Frontal cortex (tissue), 4 donors: ENCODE results near the gene PYGL. TPM values are rescaled to one million over a fixed set of nuclear protein-coding genes. Genes with fewer than 3 reads are reported as not detected.
"Not testable (repeated sequence)": the region's sequence is repeated elsewhere in the genome, so short reads cannot be mapped to it uniquely, and the experiment has no call there.

Experiments used
- DNase-seq, 2 donors: peaks; one replicate each; pipeline ENCODE4 v3.0.0; 2012; ENCODE audit warnings: low spot score in 2 of 2
- FAIRE-seq: peaks from 2 replicates; lab custom pipeline; 2012; peaks lifted over from hg19 to GRCh38; lab: Jason Lieb, UNC
- total RNA-seq: library from RNA; depleted of rRNA; stranded (reverse); fragments of >200 nt; gene quantifications from one replicate; pipeline ENCODE4 v1.2.3, GENCODE V29; 2014
- donor health status: control.
- donor health status: control.
- donor health status: control.

Gene PYGL
- total RNA-seq, 1 donor from 2014 or later, result 4.5 TPM

- DNase-seq, FAIRE-seq: not testable (repeated sequence)
Measured at GRCh38 chr14:50956421-50956820, 12.1 kb upstream of the PYGL start.

- FAIRE-seq, result no peak
Measured at GRCh38 chr14:50955373-50956043, 11.2 kb upstream of the PYGL start.

DNA sequence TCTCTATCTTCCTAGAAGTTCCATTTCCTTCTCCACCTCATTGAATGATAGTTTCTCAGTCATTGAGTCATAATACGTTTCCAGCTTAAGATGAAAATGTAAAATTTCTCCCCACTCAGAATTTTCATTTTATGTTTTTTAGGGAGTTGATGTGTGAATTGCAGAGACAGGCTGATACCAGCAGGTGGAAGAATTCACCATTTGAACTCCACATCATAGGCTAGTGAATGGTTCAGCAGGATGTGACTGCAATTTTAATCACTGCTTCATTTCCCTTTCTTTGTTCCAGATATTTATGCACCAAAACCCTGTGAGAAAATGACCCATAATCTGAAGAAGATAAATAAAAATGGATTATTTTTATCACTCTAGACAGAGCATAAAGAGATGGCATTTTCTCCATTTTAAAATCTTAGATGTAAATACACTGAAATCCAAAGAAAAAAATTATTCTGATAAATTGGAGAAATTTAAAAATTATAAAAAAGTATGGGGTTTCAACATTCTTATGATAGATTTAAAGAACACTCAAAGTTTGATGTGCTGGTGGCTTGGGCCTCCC lies 10.6 kb upstream of the PYGL start:
- FAIRE-seq, result peak; percentile 92

More at GRCh38 chr14:50955373-50956043, 11.2 kb upstream of the PYGL start:
- DNase-seq, result peak in 1 of 2 donors; percentile 52

GRCh38 chr14:50953502-50953901 lies 9.2 kb upstream of the PYGL start:
- FAIRE-seq, result no peak
- no peak for DNase-seq

More for the DNA sequence above, 10.6 kb upstream of the PYGL start:
- peak; percentile 72 to 75 for DNase-seq

- FAIRE-seq (no peak), DNase-seq (no peak)
Measured at GRCh38 chr14:50951032-50951431, 6.7 kb upstream of the PYGL start.

DNA sequence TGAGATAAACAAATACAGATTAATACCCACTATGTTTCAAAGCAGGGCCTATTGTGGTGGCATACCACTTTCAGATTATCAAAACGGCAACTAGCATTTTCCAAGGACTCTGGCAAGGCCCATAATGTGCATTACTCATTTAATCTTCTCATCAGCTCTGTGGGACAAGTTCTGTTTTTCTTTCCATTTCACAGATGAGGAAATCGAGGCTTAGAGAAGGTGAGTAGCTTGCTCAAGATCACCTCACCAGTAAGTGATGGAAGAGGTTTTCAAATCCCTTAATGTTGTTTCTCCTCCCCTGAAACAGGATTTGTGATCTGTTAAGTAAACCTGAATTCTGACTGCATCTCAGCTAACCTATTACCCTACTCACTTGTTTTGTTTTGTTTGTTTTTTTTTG lies 3.9 kb upstream of the PYGL start:
- DNase-seq (no peak), FAIRE-seq (no peak)

DNA sequence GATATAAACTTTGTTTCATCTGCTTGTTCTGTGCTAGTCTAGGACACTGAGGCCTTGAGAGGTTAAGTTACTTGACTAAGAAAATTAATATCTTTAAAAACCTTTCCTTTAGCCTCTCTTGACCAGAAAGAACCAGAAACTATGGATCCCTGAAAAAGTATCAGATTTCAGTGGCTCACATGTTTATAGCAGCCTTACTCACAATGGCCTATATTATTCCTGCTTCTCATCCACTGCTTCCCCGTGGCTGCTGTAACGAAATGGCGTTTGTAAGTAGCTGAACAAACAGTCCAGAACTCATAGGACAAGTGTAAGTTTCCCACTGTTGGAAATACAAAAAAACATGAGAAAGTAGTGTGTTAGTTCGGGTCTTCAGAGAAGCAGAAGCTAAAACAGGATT lies 3.2 kb upstream of the PYGL start:
- no peak for FAIRE-seq
- DNase-seq, result no peak

DNA sequence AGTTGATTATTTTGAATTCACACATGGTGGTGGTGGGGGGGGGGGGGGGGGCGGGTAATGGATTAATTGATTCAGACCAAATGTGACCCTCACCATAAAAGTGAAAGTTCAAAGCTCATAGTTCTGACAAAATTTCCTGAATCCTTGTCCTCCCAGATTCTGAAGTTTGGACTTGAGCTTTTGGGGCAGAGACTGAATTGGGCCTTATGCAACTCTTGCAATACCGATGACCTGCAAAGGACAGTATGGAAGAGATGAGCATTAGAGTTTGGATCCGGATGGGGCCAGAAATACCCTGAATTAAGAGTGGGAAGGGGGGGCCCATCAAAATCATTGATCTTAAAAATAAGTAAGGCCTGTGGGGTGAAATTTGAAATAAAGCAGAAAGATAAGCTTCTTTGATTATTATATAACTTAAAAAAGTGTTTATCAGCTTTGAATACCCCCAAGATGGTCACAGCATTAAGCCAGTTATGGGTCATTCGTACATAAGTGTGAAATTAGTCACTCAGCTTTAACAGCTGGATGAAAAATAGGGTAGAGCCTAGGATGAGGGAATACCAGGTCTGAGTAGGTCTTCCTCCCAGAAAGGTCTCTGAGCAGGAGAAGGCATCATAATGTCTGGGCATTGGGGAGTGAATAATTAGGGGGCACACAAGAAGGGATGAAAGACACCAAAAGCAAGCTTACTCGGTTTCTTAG lies 2.1 kb upstream of the PYGL start:
- DNase-seq (no peak), FAIRE-seq (no peak)

DNA sequence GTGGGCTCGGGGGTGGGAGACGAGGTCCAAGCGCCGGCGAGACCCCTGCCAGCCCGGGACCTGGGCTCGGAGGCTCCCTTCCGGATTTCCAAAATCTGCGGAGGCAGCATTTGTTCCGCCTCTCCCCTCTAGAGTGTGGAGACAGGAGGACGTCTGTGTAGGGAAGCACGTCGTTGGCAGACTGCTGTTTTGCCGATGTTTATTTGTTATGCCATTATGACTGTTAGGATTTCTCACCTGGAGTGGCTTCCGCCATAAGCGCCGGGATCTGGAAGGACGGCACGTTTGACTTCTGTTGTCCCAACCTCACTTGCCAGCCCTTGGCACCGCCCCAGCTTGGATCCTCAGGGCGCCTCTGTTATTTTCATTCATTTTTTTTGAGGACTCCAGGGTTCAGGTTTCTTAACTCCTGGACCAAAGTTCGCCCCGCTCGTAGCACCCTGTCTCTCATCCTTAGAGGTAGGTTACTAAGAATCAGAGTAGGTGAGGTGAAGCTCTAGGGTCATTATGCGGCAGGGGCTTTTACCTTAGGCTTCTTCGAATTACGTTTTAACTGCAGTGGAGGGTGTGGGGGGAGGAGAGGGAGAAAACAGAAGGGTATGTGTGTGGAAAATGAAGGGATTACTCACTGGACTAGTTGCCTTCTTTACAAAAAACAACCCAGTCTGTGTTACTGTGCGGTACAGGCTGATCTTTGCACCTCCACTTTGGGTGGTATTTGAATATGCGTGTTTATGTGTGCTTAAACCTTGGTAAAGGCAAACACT lies 547 bp upstream of the PYGL start:
- peak in 1 of 2 donors; percentile 39 for DNase-seq
- no peak for FAIRE-seq

GRCh38 chr14:50943261-50943942 lies 881 bp downstream of the PYGL start:
- no peak for DNase-seq
- no peak for FAIRE-seq

- FAIRE-seq, result not testable (repeated sequence)
Measured at GRCh38 chr14:50941638-50942037, 2.6 kb downstream of the PYGL start.

DNA sequence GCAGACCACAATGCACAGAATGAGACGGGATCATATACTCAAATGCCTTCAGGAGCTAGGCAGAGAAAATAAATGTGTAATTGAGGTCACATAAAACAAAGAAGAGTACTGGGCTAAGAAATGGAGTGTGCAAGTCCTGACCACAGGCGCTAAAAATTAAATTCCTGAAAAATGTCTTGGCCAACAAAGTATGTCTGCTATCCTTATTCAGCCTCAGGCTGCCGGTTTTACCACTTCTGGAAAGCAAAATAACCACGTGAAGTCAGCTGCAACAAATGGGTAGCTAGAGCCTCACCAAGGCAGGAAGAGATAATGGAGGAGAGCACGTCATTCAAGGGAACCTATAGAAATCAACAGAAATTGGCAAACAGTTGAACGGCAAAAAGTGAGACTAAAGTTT lies 3.1 kb downstream of the PYGL start:
- DNase-seq (no peak), FAIRE-seq (no peak)

More at GRCh38 chr14:50941638-50942037, 2.6 kb downstream of the PYGL start:
- not testable (repeated sequence) for DNase-seq

GRCh38 chr14:50937800-50938199 lies 6.5 kb downstream of the PYGL start:
- DNase-seq (no peak), FAIRE-seq (no peak)

DNA sequence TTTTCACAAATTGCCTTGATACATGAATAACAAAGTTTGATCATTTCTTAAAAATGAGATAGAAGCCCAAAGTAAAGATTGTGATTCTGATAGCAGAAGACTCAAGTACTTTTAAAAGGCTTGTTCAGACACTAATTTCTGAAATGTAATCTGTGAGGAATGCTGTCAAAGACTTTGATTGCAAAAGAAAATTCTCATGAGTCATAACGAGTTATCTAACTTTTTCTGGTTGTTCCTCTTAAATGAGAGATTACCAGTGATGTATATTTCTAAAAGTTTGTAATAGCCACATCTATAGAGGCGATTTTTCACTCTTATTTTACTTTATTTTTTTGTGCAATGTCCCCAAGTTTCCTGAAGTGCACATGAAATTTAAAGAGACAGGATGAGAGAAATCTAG lies 7.0 kb downstream of the PYGL start:
- DNase-seq, result no peak
- no peak for FAIRE-seq

DNA sequence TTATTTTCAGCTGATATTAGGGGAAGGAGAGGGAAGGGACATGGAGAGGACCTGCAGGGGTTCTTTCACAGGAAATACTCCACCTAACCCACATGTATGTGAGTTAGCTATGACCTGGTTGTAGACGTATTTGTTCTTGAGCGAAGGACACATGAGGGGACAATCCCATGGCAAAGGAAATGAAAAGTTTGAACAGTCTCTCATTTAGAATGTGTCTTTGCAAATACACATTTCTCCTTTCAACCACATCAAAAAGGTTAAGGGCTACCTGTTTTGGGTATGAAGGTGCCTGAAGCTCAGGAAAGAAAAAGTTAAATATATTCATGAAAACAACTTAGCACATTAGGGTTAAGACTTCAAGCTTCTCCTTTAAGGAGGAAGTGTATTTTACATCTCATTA lies 7.4 kb downstream of the PYGL start:
- DNase-seq (no peak), FAIRE-seq (no peak)

DNA sequence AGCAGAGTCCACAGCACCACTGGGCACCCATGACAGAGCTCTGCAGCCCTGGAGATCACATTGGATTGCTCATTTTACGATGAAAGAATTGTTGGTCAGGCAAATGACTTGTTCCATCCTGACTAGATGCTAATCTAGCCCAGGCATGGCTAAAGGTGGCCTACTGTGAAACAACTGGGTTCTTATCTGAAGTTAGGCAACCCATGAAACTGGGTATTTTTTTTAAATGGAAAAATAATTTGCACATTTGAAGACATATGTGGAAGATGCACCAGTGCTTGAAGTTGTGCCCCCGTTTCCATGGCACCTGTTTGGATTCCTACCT lies 8.3 kb downstream of the PYGL start:
- DNase-seq, result no peak
- FAIRE-seq, result no peak

- DNase-seq, result no peak
- no peak for FAIRE-seq
Measured at GRCh38 chr14:50935126-50936015, 8.9 kb downstream of the PYGL start.

GRCh38 chr14:50932592-50933495 lies 11.4 kb downstream of the PYGL start:
- FAIRE-seq, result no peak

More at GRCh38 chr14:50932592-50933495, 11.4 kb downstream of the PYGL start:
- DNase-seq, result no peak
